NB4 (cell line): Measurements from ENCODE around the gene WRAP73.

ENCODE experiments used
- DNase-seq: peaks from one replicate; pipeline ENCODE4 v3.0.0; 2010; ENCODE audit warnings: low read depth
- H3K4me3 ChIP-seq: one replicate; pipeline ENCODE4 v1.5.1; 2011; ENCODE audit warnings: mild to moderate bottlenecking, low read depth, low read length, moderate library complexity
- CTCF ChIP-seq: IDR thresholded peaks from one replicate; pipeline ENCODE4 v1.5.1; 2012; ENCODE audit warnings: low read depth, low read length
- MAX ChIP-seq: IDR thresholded peaks from 2 replicates; pipeline ENCODE4 v1.6.1; 2011; ENCODE audit warnings: low read depth, low read length
- MYC ChIP-seq: IDR thresholded peaks from 2 replicates; pipeline ENCODE4 v1.6.1; 2011; ENCODE audit warnings: low read depth, low read length
- POLR2A ChIP-seq: IDR thresholded peaks from 2 replicates; pipeline ENCODE4 v1.6.1; 2011; ENCODE audit warnings: mild to moderate bottlenecking; ENCODE audit not compliant: insufficient read length; ENCODE audit errors: extremely low read depth

WRAP73 gene

GRCh38 chr1:3649342-3650247 is at the start of gene WRAP73:
TSS of gene WRAP73 (minus strand) at chr1:3650103. CDS start at chr1:3649999, 104 bp downstream.
- peak within 1 kb of the TSS; percentile 70 for H3K4me3 ChIP-seq
- DNase-seq, result peak; percentile 93
- TF ChIP-seq POLR2A (peak; percentile 77), CTCF (peak; percentile 31), MAX (0 out of 2 replicates have a peak, but pooled peaks have one; percentile 28), MYC (no peak)

- DNase-seq, result no peak
- no peak for TF ChIP-seq MAX
- TF ChIP-seq POLR2A, result no peak
- no peak for TF ChIP-seq MYC
- TF ChIP-seq CTCF, result no peak
- no peak overlapping the region for H3K4me3 ChIP-seq
Measured at GRCh38 chr1:3699596-3699995, 49.7 kb upstream of the WRAP73 start.

- no peak for TF ChIP-seq MAX
- no peak for TF ChIP-seq POLR2A
- DNase-seq, result no peak
- H3K4me3 ChIP-seq, result no peak overlapping the region
Measured at GRCh38 chr1:3698660-3699408, 48.9 kb upstream of the WRAP73 start.

GRCh38 chr1:3697810-3698209 is 47.9 kb upstream of the WRAP73 start:
- no peak for TF ChIP-seq CTCF
- no peak for TF ChIP-seq MAX
- no peak for TF ChIP-seq MYC
- TF ChIP-seq POLR2A, result no peak
- DNase-seq, result no peak
- H3K4me3 ChIP-seq, result no peak overlapping the region

GRCh38 chr1:3697104-3697503 is 47.2 kb upstream of the WRAP73 start:
- no peak for DNase-seq
- TF ChIP-seq MYC, result no peak
- TF ChIP-seq POLR2A, result no peak
- no peak overlapping the region for H3K4me3 ChIP-seq

- DNase-seq, result no peak
- no peak for TF ChIP-seq CTCF
- TF ChIP-seq MYC, result no peak
- TF ChIP-seq POLR2A, result no peak
- no peak for TF ChIP-seq MAX
Measured at GRCh38 chr1:3696689-3697088, 46.8 kb upstream of the WRAP73 start.

More at GRCh38 chr1:3696689-3697088, 46.8 kb upstream of the WRAP73 start:
- H3K4me3 ChIP-seq, result no peak overlapping the region
